Testis (tissue), 3 donors: ENCODE data around the gene SPRED3. TPM values are rescaled to one million over a fixed set of nuclear protein-coding genes. Genes with fewer than 3 reads are reported as not detected.

ENCODE experiments used
- DNase-seq: peaks from one replicate; pipeline ENCODE4 v3.0.0-alpha.2; 2019
- H3K27ac ChIP-seq, 2 donors: fragments of 200-600 bp; sonication (generic); one replicate each; pipeline ENCODE4 v1.5.1; 2019
- H3K27me3 ChIP-seq: fragments of 200-600 bp; sonication (generic); one replicate; pipeline ENCODE4 v1.5.1; 2019
- H3K36me3 ChIP-seq: fragments of 200-600 bp; sonication (generic); one replicate; pipeline ENCODE4 v1.5.1; 2017; ENCODE audit warnings: low read depth; ENCODE audit errors: missing control alignments
- H3K4me1 ChIP-seq: fragments of 200-600 bp; sonication (generic); one replicate; pipeline ENCODE4 v1.5.1; 2019
- H3K4me3 ChIP-seq, 2 donors: fragments of 200-600 bp; sonication (generic); one replicate each; pipeline ENCODE4 v1.5.1; 2017 to 2019
- H3K9me3 ChIP-seq: fragments of 200-600 bp; sonication (generic); one replicate; pipeline ENCODE4 v1.5.1; 2017
- CTCF ChIP-seq, 3 experiments: fragments of 450-650 bp in 2 of 3; fragments of 200-600 bp in 1 of 3; sonication (generic) in 1 of 3; IDR thresholded peaks; one replicate each; pipeline ENCODE4 v1.5.1; 2016 to 2019; ENCODE audit warnings: antibody characterized with exemption in 3 of 3, mild to moderate bottlenecking in 2 of 3, moderate library complexity in 1 of 3
- POLR2A ChIP-seq: fragments of 450-650 bp; IDR thresholded peaks from one replicate; pipeline ENCODE4 v1.6.1; 2017; ENCODE audit warnings: antibody characterized with exemption, mild to moderate bottlenecking, moderate library complexity
- WGBS, 2 donors: methylation state at CpG; one replicate each; pipeline ENCODE4 v1.1.5; 2018; 5-methylcytosine and 5-hydroxymethylcytosine counted together
- intact Hi-C: fragments of 100-400 bp; cut with DNase I; formaldehyde crosslinking; loops from one replicate; pipeline ENCODE4 v1.15.1; 2023; ENCODE audit warnings: low total_unique reads
- polyA plus RNA-seq: library from polyadenylated mRNA; stranded (reverse); fragments of 350-450 nt; fragmentation: Illumina TruSeq; extraction: RNeasy Lipid Tissue Mini Kit (QIAGEN cat#74804); gene quantifications from one replicate; pipeline ENCODE4 v1.2.3, GENCODE V29; 2014; ENCODE audit warnings: low read depth, low replicate concordance; ENCODE audit not compliant: insufficient read depth
- total RNA-seq, 2 donors: library from RNA; depleted of rRNA; stranded (reverse); fragments of >200 nt; gene quantifications; one replicate each; pipeline ENCODE4 v1.2.3, GENCODE V29; 2016

Gene SPRED3
- total and polyA plus RNA-seq, 3 donors from 2014 or later, result 1.7 to 2.6 (median 2.2) TPM

GRCh38 chr19:38385057-38385803 lies 3.3 kb upstream of the SPRED3 start:
- 61 to 76% methylated on average over 4 to 40 of the region's 40 CpGs for WGBS, 2 donors
- Histone ChIP-seq H3K36me3 (no peaks in the 10 kb centered on the region), H3K9me3 (no peaks in the 10 kb centered on the region), H3K27me3 (no peaks in the 10 kb centered on the region), H3K4me1 (peaks cover 23% of the 10 kb centered on the region), H3K4me3 (peak overlapping the region in 1 of 2 donors; percentile 21), H3K27ac (no peak overlapping the region)
- DNase-seq, result no peak
- intact Hi-C loops, result no loop called here
- TF ChIP-seq CTCF (IDR thresholded peaks at IDR 0.05) (no peak), POLR2A (no peak)

GRCh38 chr19:38385804-38386257 lies 2.7 kb upstream of the SPRED3 start:
- no peak for DNase-seq
- TF ChIP-seq POLR2A, result no peak
- no peak for TF ChIP-seq CTCF (IDR thresholded peaks at IDR 0.05)
- no peaks in the 10 kb centered on the region for H3K27me3 ChIP-seq

GRCh38 chr19:38386300-38386970 lies 2.1 kb upstream of the SPRED3 start:
- DNase-seq, result no peak
- Histone ChIP-seq H3K27me3 (no peaks in the 10 kb centered on the region), H3K4me1 (peaks cover 23% of the 10 kb centered on the region), H3K27ac (no peak overlapping the region), H3K36me3 (no peaks in the 10 kb centered on the region), H3K9me3 (no peaks in the 10 kb centered on the region), H3K4me3 (peak overlapping the region; percentile 35 to 57)
- WGBS, 2 donors, result 46 to 57% methylated on average over 20 to 60 of the region's 61 CpGs
- TF ChIP-seq POLR2A (no peak), CTCF (IDR thresholded peaks at IDR 0.05) (no peak)
- intact Hi-C loops, result no loop called here

More at GRCh38 chr19:38385804-38386257, 2.7 kb upstream of the SPRED3 start:
- intact Hi-C loops, result no loop called here
- H3K27ac ChIP-seq, result no peak overlapping the region
- no peaks in the 10 kb centered on the region for H3K9me3 ChIP-seq
- peak overlapping the region in 1 of 2 donors; percentile 21 for H3K4me3 ChIP-seq
- peaks cover 23% of the 10 kb centered on the region for H3K4me1 ChIP-seq
- 58 to 67% methylated on average over 29 to 40 of the region's 40 CpGs for WGBS, 2 donors
- no peaks in the 10 kb centered on the region for H3K36me3 ChIP-seq

GRCh38 chr19:38386971-38387549 lies 1.4 kb upstream of the SPRED3 start:
- TF ChIP-seq CTCF (IDR thresholded peaks at IDR 0.05) (no peak), POLR2A (no peak)
- no peak for DNase-seq
- intact Hi-C loops, result no loop called here
- peak overlapping the region; percentile 35 to 57 for H3K4me3 ChIP-seq
- 15 to 33% methylated on average over 11 to 36 of the region's 36 CpGs for whole genome bisulfite sequencing, 2 donors
- H3K4me1 ChIP-seq, result peaks cover 23% of the 10 kb centered on the region
- H3K36me3 ChIP-seq, result no peaks in the 10 kb centered on the region
- H3K27me3 ChIP-seq, result no peaks in the 10 kb centered on the region
- H3K9me3 ChIP-seq, result no peaks in the 10 kb centered on the region
- H3K27ac ChIP-seq, result no peak overlapping the region
